Posterior vena cava (tissue), 2 donors: ENCODE data around the gene RNF166. TPM values are rescaled to one million over a fixed set of nuclear protein-coding genes. Genes with fewer than 3 reads are reported as not detected.
A peak's percentile ranks its signal among the peaks of the same experiment; 100 is the strongest.

ENCODE experiments used
- DNase-seq: peaks from one replicate; pipeline ENCODE4 v3.0.0-alpha.2; 2020; ENCODE audit warnings: low spot score
- intact Hi-C, 2 donors: fragments of 100-400 bp; cut with DNase I; formaldehyde crosslinking; loops; one replicate each; pipeline versions ENCODE4 v1.14.1 to v1.14.2; 2022 to 2023
- total RNA-seq, 2 donors: library from RNA; stranded (reverse); fragmentation: NEBNext Ultra II Directional; extraction: Animal tissue kit (Norgen Biotek cat#: 25700); gene quantifications; one replicate each; pipeline ENCODE4 v1.2.1, GENCODE V29; 2021
- donor health status: DM: yes; HTN: yes; CAD: no.
- donor health status: DM: yes; HTN: yes; CAD: no.

The RNF166 gene
- total RNA-seq, 2 donors from 2014 or later, result 16.8 to 19.0 TPM

GRCh38 chr16:88665148-88665547, 41.1 kb downstream of the RNF166 start:
- intact Hi-C loops, result no loop called here
- no peak for DNase-seq

- intact Hi-C loops, result no loop called here
- DNase-seq, result peak; percentile 99
Observed at GRCh38 chr16:88662843-88663606, 43.2 kb downstream of the RNF166 start, which contains the start of gene MVD. TSS of gene MVD (minus strand) at chr16:88663091. CDS start at chr16:88663080, 11 bp downstream.

GRCh38 chr16:88662222-88662842, 43.9 kb downstream of the RNF166 start:
- intact Hi-C loops, result no loop called here
- peak; percentile 78 for DNase-seq

GRCh38 chr16:88661468-88661867, 44.7 kb downstream of the RNF166 start:
- intact Hi-C loops, result no loop called here
- DNase-seq, result no peak

GRCh38 chr16:88659160-88659559, 47.0 kb downstream of the RNF166 start:
- intact Hi-C loops, result no loop called here
- DNase-seq, result no peak

- intact Hi-C loops, result no loop called here
- DNase-seq, result no peak
Observed at GRCh38 chr16:88658714-88659113, 47.5 kb downstream of the RNF166 start.

- intact Hi-C loops, result no loop called here
- no peak for DNase-seq
Observed at GRCh38 chr16:88657371-88657770, 48.8 kb downstream of the RNF166 start.

- intact Hi-C loops, result no loop called here
Observed at GRCh38 chr16:88656291-88656980, 49.8 kb downstream of the RNF166 start.

GRCh38 chr16:88655733-88656281, 50.4 kb downstream of the RNF166 start:
- intact Hi-C loops, result no loop called here
- no peak for DNase-seq

More at GRCh38 chr16:88656291-88656980, 49.8 kb downstream of the RNF166 start:
- no peak for DNase-seq

- intact Hi-C loops, result no loop called here
- peak; percentile 78 for DNase-seq
Observed at GRCh38 chr16:88655053-88655732, 51.0 kb downstream of the RNF166 start.

- intact Hi-C loops, result no loop called here
- peak; percentile 76 for DNase-seq
Observed at GRCh38 chr16:88654363-88655052, 51.7 kb downstream of the RNF166 start.

GRCh38 chr16:88653596-88654362, 52.4 kb downstream of the RNF166 start:
- intact Hi-C loops, result no loop called here
- peak; percentile 79 for DNase-seq

GRCh38 chr16:88653101-88653500, 53.1 kb downstream of the RNF166 start:
- peak; percentile 79 for DNase-seq
- intact Hi-C loops, result no loop called here

GRCh38 chr16:88652762-88653063, 53.5 kb downstream of the RNF166 start:
- no peak for DNase-seq
- intact Hi-C loops, result no loop called here

- peak; percentile 82 for DNase-seq
- intact Hi-C loops, result no loop called here
Observed at GRCh38 chr16:88651989-88652761, 54.0 kb downstream of the RNF166 start.

GRCh38 chr16:88651276-88651988, 54.8 kb downstream of the RNF166 start:
- intact Hi-C loops, result no loop called here
- peak; percentile 88 for DNase-seq

GRCh38 chr16:88650749-88651275, 55.4 kb downstream of the RNF166 start, which contains the start of gene CYBA:
TSS of gene CYBA (minus strand) at chr16:88651053. CDS start at chr16:88651013, 40 bp downstream.
- DNase-seq, result peak; percentile 95
- intact Hi-C loops, result no loop called here
